GM10847 (cell line): ENCODE measurements around the gene KCNJ6.

Experiments
- POLR2A ChIP-seq: IDR thresholded peaks from 2 replicates; pipeline ENCODE4 v1.6.1; 2011; ENCODE audit not compliant: insufficient read length; ENCODE audit errors: extremely low read depth

KCNJ6 gene

GRCh38 chr21:37912616-37913015 is 3.6 kb downstream of the KCNJ6 start:
- no peak for TF ChIP-seq POLR2A

GRCh38 chr21:37909936-37910335 is 6.3 kb downstream of the KCNJ6 start:
- TF ChIP-seq POLR2A, result no peak

- no peak for TF ChIP-seq POLR2A
These were observed 7.6 kb downstream of the KCNJ6 start for GRCh38 chr21:37908691-37909090.

GRCh38 chr21:37907076-37907475 is 9.2 kb downstream of the KCNJ6 start:
- TF ChIP-seq POLR2A, result no peak

GRCh38 chr21:37905291-37905690 is 11.0 kb downstream of the KCNJ6 start:
- TF ChIP-seq POLR2A, result no peak

- TF ChIP-seq POLR2A, result no peak
These were observed 11.4 kb downstream of the KCNJ6 start for GRCh38 chr21:37904856-37905255.

GRCh38 chr21:37903396-37903795 is 12.9 kb downstream of the KCNJ6 start:
- TF ChIP-seq POLR2A, result no peak

- TF ChIP-seq POLR2A, result no peak
These were observed 17.1 kb downstream of the KCNJ6 start for GRCh38 chr21:37899146-37899545.

GRCh38 chr21:37896788-37897187 is 19.5 kb downstream of the KCNJ6 start:
- no peak for TF ChIP-seq POLR2A

GRCh38 chr21:37891972-37892371 is 24.3 kb downstream of the KCNJ6 start:
- TF ChIP-seq POLR2A, result no peak

- no peak for TF ChIP-seq POLR2A
These were observed 27.6 kb downstream of the KCNJ6 start for GRCh38 chr21:37888659-37889058.

- no peak for TF ChIP-seq POLR2A
These were observed 29.4 kb downstream of the KCNJ6 start for GRCh38 chr21:37886726-37887299.

- TF ChIP-seq POLR2A, result no peak
These were observed 30.1 kb downstream of the KCNJ6 start for GRCh38 chr21:37886120-37886519.

- TF ChIP-seq POLR2A, result no peak
These were observed 37.2 kb downstream of the KCNJ6 start for GRCh38 chr21:37878946-37879660.

GRCh38 chr21:37877888-37878684 is 38.2 kb downstream of the KCNJ6 start:
- TF ChIP-seq POLR2A, result no peak

- no peak for TF ChIP-seq POLR2A
These were observed 39.1 kb downstream of the KCNJ6 start for GRCh38 chr21:37877171-37877570.
